H1 (cell line): ENCODE data around the gene FAM53A. TPM values are rescaled to one million over a fixed set of nuclear protein-coding genes. Genes with fewer than 3 reads are reported as not detected.

Experiments used
- CBX8 ChIP-seq: fragments of 300-800, 300-1000 bp; sonication (generic); IDR thresholded peaks from 2 replicates; pipeline ENCODE4 v1.7.1; 2016; ENCODE audit warnings: low read depth, low read length, borderline replicate concordance
- CHD1 ChIP-seq: IDR thresholded peaks from 2 replicates; pipeline ENCODE4 v1.6.1; 2012; ENCODE audit warnings: low read depth, low read length, improper control_type of control experiment
- EP300 ChIP-seq, 2 experiments: IDR thresholded peaks; 1 replicate in 1 of 2; 2 replicates in 1 of 2; pipeline ENCODE4 v1.6.1; 2011 to 2012; ENCODE audit warnings: low read depth in 2 of 2, low read length in 2 of 2, mild to moderate bottlenecking in 2 of 2, borderline replicate concordance in 1 of 2, inconsistent platforms in 1 of 2, moderate library complexity in 1 of 2
- FOSL1 ChIP-seq: IDR thresholded peaks from 2 replicates; pipeline ENCODE4 v1.6.1; 2011; ENCODE audit warnings: mild to moderate bottlenecking, low read depth, low read length, moderate library complexity; ENCODE audit not compliant: insufficient read depth
- GABPA ChIP-seq: IDR thresholded peaks from 2 replicates; pipeline ENCODE4 v1.6.1; 2011; ENCODE audit warnings: mild to moderate bottlenecking, low read length, moderate library complexity, borderline replicate concordance; ENCODE audit not compliant: insufficient read depth
- KDM1A ChIP-seq: fragments of 200-600, 300-600 bp; sonication (generic); IDR thresholded peaks from 2 replicates; pipeline ENCODE4 v1.7.1; 2016; ENCODE audit warnings: mild to moderate bottlenecking, low read length, borderline replicate concordance
- KDM4A ChIP-seq: IDR thresholded peaks from one replicate; pipeline ENCODE4 v1.7.1; 2012; ENCODE audit warnings: low read depth, mild to moderate bottlenecking, moderate library complexity, low read length, inconsistent platforms; ENCODE audit not compliant: severe bottlenecking
- RBBP5 ChIP-seq: IDR thresholded peaks from 2 replicates; pipeline ENCODE4 v1.7.1; 2012; ENCODE audit warnings: low read depth, mild to moderate bottlenecking, inconsistent platforms, low read length, moderate library complexity, borderline replicate concordance
- TCF12 ChIP-seq: IDR thresholded peaks from 2 replicates; pipeline ENCODE4 v1.6.1; 2011; ENCODE audit warnings: low read depth, mild to moderate bottlenecking, low read length
- polyA plus RNA-seq, 7 experiments: library from polyadenylated mRNA; depleted of rRNA in 3 of 7; stranded (reverse) in 5 of 7; unstranded in 2 of 7; fragments of >200 nt in 5 of 7; fragments of 200-250 nt in 2 of 7; gene quantifications; 1 replicate in 5 of 7; 2 replicates in 1 of 7; 4 replicates in 1 of 7; pipeline versions ENCODE4 v1.2.1 to v1.2.3, GENCODE V29; 2011 to 2013; ENCODE audit warnings: missing spikeins in 2 of 7, mixed read lengths in 2 of 7
- total RNA-seq: library from RNA; stranded (reverse); fragmentation: NEBNext Ultra II Directional; extraction: Animal tissue kit (Norgen Biotek cat#: 25700); gene quantifications from 2 replicates; pipeline ENCODE4 v1.2.1, GENCODE V29; 2021
- TF ChIP-seq, protein P1 (sequence below): IDR thresholded peaks from 2 replicates; pipeline ENCODE4 v1.6.1; 2011; ENCODE audit warnings: low read depth, mild to moderate bottlenecking, low read length; ENCODE audit not compliant: insufficient read depth

Gene FAM53A
- total and polyA plus RNA-seq, 2 of the 8 experiments (the other 6 are each of a cell fraction or from before 2014, with no cell fraction given) = 1.9 to 2.0 TPM

DNA sequence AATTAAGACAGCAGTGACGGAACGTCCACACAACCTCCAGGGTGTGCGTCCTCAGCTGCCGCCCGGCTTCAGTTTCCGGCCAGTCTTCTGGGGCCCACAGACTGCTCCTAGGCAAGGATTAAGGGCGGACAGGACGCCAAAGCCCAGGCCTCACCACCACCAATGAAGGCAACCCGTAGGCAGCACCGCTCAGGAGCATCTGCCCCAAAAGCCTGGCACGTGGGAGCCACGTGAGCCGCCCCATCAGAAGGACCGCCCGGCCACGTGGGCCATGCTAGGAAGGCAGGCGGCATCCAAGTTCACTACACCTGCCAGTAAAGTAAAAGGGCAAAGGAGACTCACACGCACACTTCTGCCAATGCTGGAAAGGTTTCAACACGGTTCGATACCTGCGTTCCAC lies 14.3 kb downstream of the FAM53A start (continued):
- TF ChIP-seq, protein P1, sequence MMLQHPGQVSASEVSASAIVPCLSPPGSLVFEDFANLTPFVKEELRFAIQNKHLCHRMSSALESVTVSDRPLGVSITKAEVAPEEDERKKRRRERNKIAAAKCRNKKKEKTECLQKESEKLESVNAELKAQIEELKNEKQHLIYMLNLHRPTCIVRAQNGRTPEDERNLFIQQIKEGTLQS = no peak
- TF ChIP-seq CHD1 (no peak), CBX8 (no peak), TCF12 (no peak), RBBP5 (no peak), GABPA (no peak), EP300 (IDR thresholded peaks at IDR 0.05; ENCODE audit: borderline replicate concordance in 1 of 2, low read depth in 2 of 2, low read length in 2 of 2) (no peak), KDM4A (no peak), FOSL1 (no peak), KDM1A (no peak)
